HUES48 (cell line): ENCODE results near the gene B4GAT1.

Experiments
- H3K27ac ChIP-seq: one replicate; pipeline ENCODE4 v1.7.0; 2013; ENCODE audit warnings: low read depth, low read length, inconsistent platforms
- H3K27me3 ChIP-seq: 2 replicates; pipeline ENCODE4 v1.6.1; 2013; ENCODE audit warnings: mild to moderate bottlenecking, low read length; ENCODE audit not compliant: control insufficient read depth, insufficient read depth
- H3K36me3 ChIP-seq: 2 replicates; pipeline ENCODE4 v1.6.1; 2013; ENCODE audit warnings: low read length; ENCODE audit not compliant: control insufficient read depth, insufficient read depth
- H3K4me1 ChIP-seq: 2 replicates; pipeline ENCODE4 v1.6.1; 2013; ENCODE audit warnings: mild to moderate bottlenecking, low read length; ENCODE audit not compliant: control insufficient read depth, insufficient read depth
- H3K4me3 ChIP-seq: 2 replicates; pipeline ENCODE4 v1.5.1; 2013; ENCODE audit warnings: mild to moderate bottlenecking, low read depth, low read length
- H3K9ac ChIP-seq: 2 replicates; pipeline ENCODE4 v1.6.1; 2013; ENCODE audit warnings: mild to moderate bottlenecking, low read depth, low read length, moderate library complexity
- H3K9me3 ChIP-seq: 2 replicates; pipeline ENCODE4 v1.6.1; 2013; ENCODE audit warnings: low read length; ENCODE audit not compliant: control insufficient read depth, insufficient read depth

The B4GAT1 gene

GRCh38 chr11:66369073-66369894 lies 21.9 kb upstream of the B4GAT1 start:
- Histone ChIP-seq H3K27me3 (no peaks in the 10 kb centered on the region), H3K4me1 (peaks cover 13% of the 10 kb centered on the region), H3K9ac (no peak overlapping the region), H3K36me3 (peaks cover 51% of the 10 kb centered on the region), H3K4me3 (peak overlapping the region; percentile 96), H3K9me3 (no peaks in the 10 kb centered on the region), H3K27ac (peak overlapping the region; percentile 25)

- Histone ChIP-seq H3K4me1 (peaks cover 13% of the 10 kb centered on the region), H3K4me3 (no peak overlapping the region), H3K9ac (no peak overlapping the region), H3K27ac (no peak overlapping the region), H3K9me3 (no peaks in the 10 kb centered on the region), H3K27me3 (no peaks in the 10 kb centered on the region), H3K36me3 (peaks cover 54% of the 10 kb centered on the region)
Measured at GRCh38 chr11:66368484-66368883, 21.1 kb upstream of the B4GAT1 start.

GRCh38 chr11:66367561-66368312 lies 20.3 kb upstream of the B4GAT1 start:
- Histone ChIP-seq H3K27ac (no peak overlapping the region), H3K9ac (no peak overlapping the region), H3K4me3 (no peak overlapping the region), H3K9me3 (no peaks in the 10 kb centered on the region), H3K4me1 (peaks cover 11% of the 10 kb centered on the region), H3K36me3 (peaks cover 61% of the 10 kb centered on the region), H3K27me3 (no peaks in the 10 kb centered on the region)

GRCh38 chr11:66366844-66367477 lies 19.5 kb upstream of the B4GAT1 start:
- peaks cover 69% of the 10 kb centered on the region for H3K36me3 ChIP-seq
- H3K9ac ChIP-seq, result no peak overlapping the region
- H3K9me3 ChIP-seq, result no peaks in the 10 kb centered on the region
- no peak overlapping the region for H3K4me3 ChIP-seq
- no peaks in the 10 kb centered on the region for H3K27me3 ChIP-seq
- no peak overlapping the region for H3K27ac ChIP-seq
- H3K4me1 ChIP-seq, result peaks cover 10% of the 10 kb centered on the region

GRCh38 chr11:66365711-66366619 lies 18.5 kb upstream of the B4GAT1 start:
- no peak overlapping the region for H3K4me3 ChIP-seq
- H3K9me3 ChIP-seq, result no peaks in the 10 kb centered on the region
- H3K9ac ChIP-seq, result no peak overlapping the region
- H3K36me3 ChIP-seq, result peaks cover 77% of the 10 kb centered on the region
- no peaks in the 10 kb centered on the region for H3K27me3 ChIP-seq
- no peak overlapping the region for H3K27ac ChIP-seq
- peaks cover 10% of the 10 kb centered on the region for H3K4me1 ChIP-seq

- H3K27ac ChIP-seq, result no peak overlapping the region
- H3K4me3 ChIP-seq, result no peak overlapping the region
- H3K4me1 ChIP-seq, result peaks cover 8% of the 10 kb centered on the region
- peaks cover 77% of the 10 kb centered on the region for H3K36me3 ChIP-seq
- no peaks in the 10 kb centered on the region for H3K9me3 ChIP-seq
- no peak overlapping the region for H3K9ac ChIP-seq
- no peaks in the 10 kb centered on the region for H3K27me3 ChIP-seq
Measured at GRCh38 chr11:66365166-66365565, 17.7 kb upstream of the B4GAT1 start.

- H3K36me3 ChIP-seq, result peaks cover 68% of the 10 kb centered on the region
- no peak overlapping the region for H3K9ac ChIP-seq
- no peak overlapping the region for H3K27ac ChIP-seq
Measured at GRCh38 chr11:66363805-66364535, 16.5 kb upstream of the B4GAT1 start.

GRCh38 chr11:66363187-66363601 lies 15.8 kb upstream of the B4GAT1 start:
- Histone ChIP-seq H3K27me3 (no peaks in the 10 kb centered on the region), H3K9ac (no peak overlapping the region), H3K4me1 (no peaks in the 10 kb centered on the region), H3K27ac (no peak overlapping the region), H3K4me3 (no peak overlapping the region), H3K36me3 (peaks cover 60% of the 10 kb centered on the region), H3K9me3 (no peaks in the 10 kb centered on the region)

More at GRCh38 chr11:66363805-66364535, 16.5 kb upstream of the B4GAT1 start:
- H3K4me3 ChIP-seq, result no peak overlapping the region
- H3K4me1 ChIP-seq, result no peaks in the 10 kb centered on the region
- H3K9me3 ChIP-seq, result no peaks in the 10 kb centered on the region
- H3K27me3 ChIP-seq, result no peaks in the 10 kb centered on the region

GRCh38 chr11:66362481-66363147 lies 15.2 kb upstream of the B4GAT1 start:
- H3K9me3 ChIP-seq, result no peaks in the 10 kb centered on the region
- H3K36me3 ChIP-seq, result peaks cover 54% of the 10 kb centered on the region
- no peak overlapping the region for H3K9ac ChIP-seq
- H3K27me3 ChIP-seq, result no peaks in the 10 kb centered on the region
- no peak overlapping the region for H3K4me3 ChIP-seq
- H3K27ac ChIP-seq, result no peak overlapping the region
- H3K4me1 ChIP-seq, result no peaks in the 10 kb centered on the region
